ENCODE measurements around the gene PLEKHA1. TPM values are rescaled to one million over a fixed set of nuclear protein-coding genes. Genes with fewer than 3 reads are reported as not detected.
A peak's percentile ranks its signal among the peaks of the same experiment; 100 is the strongest.

PLEKHA1 gene
- total and polyA plus RNA-seq, 2 donors from 2014 or later = 19.5 to 168 TPM

DNA sequence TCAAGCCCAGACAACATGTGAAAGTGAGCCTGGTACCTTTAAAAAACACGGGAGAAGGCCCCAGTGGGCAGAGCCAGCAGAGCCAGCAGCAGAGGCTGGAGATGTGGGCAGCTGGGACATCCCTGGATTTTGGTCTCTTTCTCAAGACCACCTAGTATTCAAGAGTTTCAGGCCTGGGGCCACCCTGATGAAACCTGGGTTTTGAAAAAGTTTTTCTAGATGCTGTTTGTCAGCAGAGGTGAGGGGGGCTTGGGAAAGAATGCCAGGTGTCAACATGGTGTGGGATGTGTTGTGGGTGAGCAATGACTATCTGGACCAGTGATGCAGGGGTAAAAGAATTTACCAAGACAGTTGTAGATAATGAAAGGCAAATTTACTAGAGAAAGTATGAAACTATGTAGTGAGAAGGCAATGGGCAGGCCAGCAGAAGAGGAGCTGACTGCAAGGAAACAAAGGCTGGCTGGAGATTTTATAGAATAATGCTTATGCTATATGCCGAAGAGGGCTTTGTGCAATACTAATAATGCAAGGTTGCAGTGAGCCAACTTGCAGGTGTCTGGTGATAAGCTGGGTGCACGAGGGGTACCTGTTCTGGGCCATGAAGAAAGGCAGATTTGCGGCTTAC, 28.1 kb upstream of the PLEKHA1 start:
- DNase-seq (no peak), FAIRE-seq (no peak)
- Histone ChIP-seq H3K4me3 (ENCODE audit: low read length in 3 of 3) (no peak overlapping the region), H3K9me3 (ENCODE audit: control insufficient read depth in 2 of 3, insufficient read depth in 1 of 3, low read length in 3 of 3) (no peaks in the 10 kb centered on the region), H3K4me1 (ENCODE audit: control insufficient read depth in 2 of 3, insufficient read depth in 2 of 3, low read depth in 1 of 3, low read length in 3 of 3) (peaks cover 6 to 33% (median 23%) of the 10 kb centered on the region in 3 donors), H3K27ac (ENCODE audit: low read depth in 2 of 2, low read length in 2 of 2) (peak overlapping the region in 1 of 2 donors; percentile 45), H3K27me3 (ENCODE audit: control insufficient read depth, insufficient read depth, low read length) (no peaks in the 10 kb centered on the region), H3K9ac (ENCODE audit: low read length in 3 of 3) (no peak overlapping the region), H3K36me3 (ENCODE audit: control insufficient read depth in 2 of 3, insufficient read depth in 3 of 3, low read length in 3 of 3) (no peaks in the 10 kb centered on the region)
- TF ChIP-seq, protein P1, sequence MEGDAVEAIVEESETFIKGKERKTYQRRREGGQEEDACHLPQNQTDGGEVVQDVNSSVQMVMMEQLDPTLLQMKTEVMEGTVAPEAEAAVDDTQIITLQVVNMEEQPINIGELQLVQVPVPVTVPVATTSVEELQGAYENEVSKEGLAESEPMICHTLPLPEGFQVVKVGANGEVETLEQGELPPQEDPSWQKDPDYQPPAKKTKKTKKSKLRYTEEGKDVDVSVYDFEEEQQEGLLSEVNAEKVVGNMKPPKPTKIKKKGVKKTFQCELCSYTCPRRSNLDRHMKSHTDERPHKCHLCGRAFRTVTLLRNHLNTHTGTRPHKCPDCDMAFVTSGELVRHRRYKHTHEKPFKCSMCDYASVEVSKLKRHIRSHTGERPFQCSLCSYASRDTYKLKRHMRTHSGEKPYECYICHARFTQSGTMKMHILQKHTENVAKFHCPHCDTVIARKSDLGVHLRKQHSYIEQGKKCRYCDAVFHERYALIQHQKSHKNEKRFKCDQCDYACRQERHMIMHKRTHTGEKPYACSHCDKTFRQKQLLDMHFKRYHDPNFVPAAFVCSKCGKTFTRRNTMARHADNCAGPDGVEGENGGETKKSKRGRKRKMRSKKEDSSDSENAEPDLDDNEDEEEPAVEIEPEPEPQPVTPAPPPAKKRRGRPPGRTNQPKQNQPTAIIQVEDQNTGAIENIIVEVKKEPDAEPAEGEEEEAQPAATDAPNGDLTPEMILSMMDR (IDR thresholded peaks at IDR 0.05; ENCODE audit: borderline replicate concordance, extremely low read depth, insufficient read depth) = no peak
- intact Hi-C loops (cut with DNase I) = no loop called here

DNA sequence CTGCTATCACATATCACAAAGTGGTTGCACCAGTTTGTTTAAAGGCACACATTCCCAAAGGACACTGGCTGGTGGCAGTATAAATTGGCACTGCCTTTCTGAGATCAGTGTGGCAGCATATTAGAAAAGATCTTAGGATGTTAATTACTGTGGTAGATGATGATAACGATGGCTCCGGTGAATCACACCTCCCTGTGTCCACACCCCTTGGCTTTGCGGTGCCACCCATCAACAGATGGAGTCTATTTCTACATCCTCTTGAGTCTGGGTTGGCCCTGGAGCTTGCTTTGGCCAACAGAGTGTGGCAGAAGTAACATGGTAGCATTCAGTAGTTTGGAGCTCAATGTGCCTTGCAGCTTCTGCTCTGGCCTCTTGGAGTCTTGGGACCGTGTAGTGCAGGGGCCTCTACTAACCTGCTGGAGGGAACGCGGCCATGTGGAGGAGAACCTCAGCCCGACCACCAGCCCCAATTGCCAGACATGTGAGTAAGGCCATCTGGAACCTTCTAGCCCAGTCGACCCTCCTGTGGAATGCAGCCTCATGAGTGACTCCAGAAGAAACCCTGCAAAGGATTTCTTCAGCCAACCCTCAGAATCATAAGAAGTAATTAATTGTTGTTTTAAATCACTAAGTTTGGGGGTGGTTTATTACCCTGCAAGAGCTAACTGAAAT, 27.2 kb upstream of the PLEKHA1 start:
- H3K9me3 ChIP-seq (ENCODE audit: control insufficient read depth in 2 of 3, insufficient read depth in 1 of 3, low read length in 3 of 3) = no peaks in the 10 kb centered on the region
- TF ChIP-seq, protein P1 (IDR thresholded peaks at IDR 0.05; ENCODE audit: borderline replicate concordance, extremely low read depth, insufficient read depth) = no peak
- peak overlapping the region in 1 of 2 donors; percentile 45 for H3K27ac ChIP-seq (ENCODE audit: low read depth in 2 of 2, low read length in 2 of 2)
- H3K27me3 ChIP-seq (ENCODE audit: control insufficient read depth, insufficient read depth, low read length) = no peaks in the 10 kb centered on the region
- no peak overlapping the region for H3K4me3 ChIP-seq (ENCODE audit: low read length in 3 of 3)
- intact Hi-C loops (cut with DNase I) = no loop called here
- H3K9ac ChIP-seq (ENCODE audit: low read length in 3 of 3) = no peak overlapping the region
- no peak for FAIRE-seq
- peak in 2 of 5 donors; percentile 19 to 63 for DNase-seq
- peaks cover 6 to 33% (median 23%) of the 10 kb centered on the region in 3 donors for H3K4me1 ChIP-seq (ENCODE audit: control insufficient read depth in 2 of 3, insufficient read depth in 2 of 3, low read depth in 1 of 3, low read length in 3 of 3)
- no peaks in the 10 kb centered on the region for H3K36me3 ChIP-seq (ENCODE audit: control insufficient read depth in 2 of 3, insufficient read depth in 3 of 3, low read length in 3 of 3)

DNA sequence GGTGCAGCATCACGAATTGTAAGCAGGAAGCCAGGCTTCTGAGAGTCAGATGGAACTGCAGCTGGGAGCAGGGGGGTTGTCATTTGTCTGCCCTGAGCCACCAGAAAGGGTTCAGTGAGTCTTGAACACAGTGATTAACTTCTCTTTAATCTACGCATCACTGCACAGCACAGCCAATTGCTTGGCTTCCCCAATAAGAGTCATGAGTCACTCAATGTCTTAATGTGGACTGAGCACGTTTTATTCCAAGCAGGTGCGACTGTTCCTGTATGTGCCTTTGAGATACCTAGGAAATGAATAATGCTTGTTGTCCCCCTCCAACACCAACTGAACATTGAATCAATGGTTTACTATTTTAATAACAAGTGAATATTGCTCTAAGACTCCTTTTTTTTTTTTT, 26.0 kb upstream of the PLEKHA1 start:
- peak overlapping the region in 1 of 3 donors; percentile 28 for H3K9ac ChIP-seq (ENCODE audit: low read length in 3 of 3)
- peak; percentile 72 to 94 (median 81) for DNase-seq
- no peaks in the 10 kb centered on the region for H3K27me3 ChIP-seq (ENCODE audit: control insufficient read depth, insufficient read depth, low read length)
- no peak overlapping the region for H3K4me3 ChIP-seq (ENCODE audit: low read length in 3 of 3)
- FAIRE-seq = peak; percentile 19
- intact Hi-C loops (cut with DNase I) = no loop called here
- H3K36me3 ChIP-seq (ENCODE audit: control insufficient read depth in 2 of 3, insufficient read depth in 3 of 3, low read length in 3 of 3) = no peaks in the 10 kb centered on the region
- TF ChIP-seq, protein P1 (IDR thresholded peaks at IDR 0.05; ENCODE audit: borderline replicate concordance, extremely low read depth, insufficient read depth) = no peak
- H3K9me3 ChIP-seq (ENCODE audit: control insufficient read depth in 2 of 3, insufficient read depth in 1 of 3, low read length in 3 of 3) = no peaks in the 10 kb centered on the region
- H3K27ac ChIP-seq (ENCODE audit: low read depth in 2 of 2, low read length in 2 of 2) = peak overlapping the region; percentile 75 to 78
- peaks cover 6 to 33% (median 23%) of the 10 kb centered on the region in 3 donors for H3K4me1 ChIP-seq (ENCODE audit: control insufficient read depth in 2 of 3, insufficient read depth in 2 of 3, low read depth in 1 of 3, low read length in 3 of 3)
